SK-N-SH (cell line): Measurements from ENCODE around the gene NEK7. TPM values are rescaled to one million over a fixed set of nuclear protein-coding genes. Genes with fewer than 3 reads are reported as not detected.

Source experiments
- CTCF ChIA-PET: fragments of 300-600, 350-600 bp; formaldehyde crosslinking; extraction: SDS; loops from one replicate; lab custom pipeline; 2021; lab: Yijun Ruan, JAX
- POLR2A ChIA-PET: fragments of 350-600 bp; sonication (Branson Sonifier 250); formaldehyde crosslinking; extraction: SDS; loops from one replicate; lab custom pipeline; 2020; ENCODE audit warnings: antibody characterized with exemption, inconsistent platforms; lab: Yijun Ruan, JAX
- DNase-seq: peaks from one replicate; pipeline ENCODE4 v3.0.0; 2012
- H2AFZ ChIP-seq: fragments of 200-600 bp; sonication (generic); 2 replicates; pipeline ENCODE4 v1.8.1; 2016; ENCODE audit warnings: antibody characterized with exemption, mild to moderate bottlenecking, low read depth
- H3F3A ChIP-seq: fragments of 200-600 bp; sonication (generic); replicated peaks from 2 replicates; pipeline ENCODE3; 2016; ENCODE audit warnings: antibody characterized with exemption, mild to moderate bottlenecking; ENCODE audit not compliant: insufficient read depth
- H3K27ac ChIP-seq, 2 experiments: fragments of 200-500 bp in 1 of 2; fragments of 200-600 bp in 1 of 2; sonication (Bioruptor generic) in 1 of 2; sonication (generic), shearing (Covaris generic) in 1 of 2; 2 replicates each; pipeline versions ENCODE4 v1.5.1 to v1.6.1; 2014 to 2016; ENCODE audit warnings: low read depth in 2 of 2, inconsistent platforms in 1 of 2, low read length in 1 of 2, mild to moderate bottlenecking in 1 of 2, mixed read lengths in 1 of 2
- H3K27me3 ChIP-seq: fragments of 200-600 bp; sonication (generic), shearing (Covaris generic); 2 replicates; pipeline ENCODE4 v1.6.1; 2016; ENCODE audit warnings: mixed run types; ENCODE audit not compliant: insufficient read depth
- H3K36me3 ChIP-seq, 2 experiments: fragments of 200-500 bp in 1 of 2; fragments of 200-600 bp in 1 of 2; sonication (Bioruptor generic) in 1 of 2; sonication (generic) in 1 of 2; replicated peaks in 1 of 2; 2 replicates each; pipeline versions ENCODE3 to v1.5.1; 2014 to 2016; ENCODE audit warnings: low read length in 1 of 2, mild to moderate bottlenecking in 1 of 2; ENCODE audit not compliant: insufficient read depth in 2 of 2, control insufficient read depth in 1 of 2
- H3K4me1 ChIP-seq, 2 experiments: fragments of 200-500 bp in 1 of 2; fragments of 200-600 bp in 1 of 2; sonication (Bioruptor generic) in 1 of 2; sonication (generic), shearing (Covaris generic) in 1 of 2; 2 replicates each; pipeline versions ENCODE4 v1.5.1 to v1.6.1; 2014 to 2016; ENCODE audit warnings: low read depth in 1 of 2, low read length in 1 of 2, mixed run types in 1 of 2; ENCODE audit not compliant: insufficient read depth in 2 of 2, control insufficient read depth in 1 of 2
- H3K4me2 ChIP-seq: fragments of 200-600 bp; sonication (generic), shearing (Covaris generic); 2 replicates; pipeline ENCODE4 v1.6.1; 2017; ENCODE audit warnings: mixed run types
- H3K4me3 ChIP-seq, 2 experiments: fragments of 200-500 bp in 1 of 2; fragments of 200-600 bp in 1 of 2; sonication (Bioruptor generic) in 1 of 2; sonication (generic), shearing (Covaris generic) in 1 of 2; 2 replicates each; pipeline versions ENCODE4 v1.5.1 to v1.8.1; 2014 to 2016; ENCODE audit warnings: low read depth in 2 of 2, inconsistent platforms in 1 of 2, low read length in 1 of 2, mild to moderate bottlenecking in 1 of 2, mixed read lengths in 1 of 2, moderate library complexity in 1 of 2
- H3K79me2 ChIP-seq: fragments of 200-600 bp; sonication (generic); 2 replicates; pipeline ENCODE4 v1.8.1; 2017; ENCODE audit warnings: mild to moderate bottlenecking; ENCODE audit not compliant: insufficient read depth
- H3K9ac ChIP-seq: fragments of 200-600 bp; sonication (generic); 2 replicates; pipeline ENCODE4 v1.6.1; 2017; ENCODE audit warnings: mixed run types
- H3K9me2 ChIP-seq: fragments of 200-600 bp; sonication (generic); 2 replicates; pipeline ENCODE4 v1.6.1; 2017; ENCODE audit warnings: mixed run types
- H3K9me3 ChIP-seq: fragments of 200-600 bp; sonication (generic); 2 replicates; pipeline ENCODE4 v1.6.1; 2017; ENCODE audit warnings: mixed run types, mild to moderate bottlenecking, moderate library complexity
- H4K20me1 ChIP-seq: fragments of 200-600 bp; sonication (generic); 2 replicates; pipeline ENCODE4 v1.6.1; 2017; ENCODE audit warnings: mild to moderate bottlenecking, mixed run types; ENCODE audit not compliant: insufficient read depth
- CTCF ChIP-seq: fragments of 200-600 bp; sonication (generic); IDR thresholded peaks from 2 replicates; pipeline ENCODE4 v1.6.1; 2017; ENCODE audit warnings: antibody characterized with exemption, mild to moderate bottlenecking, moderate library complexity
- EP300 ChIP-seq, 2 experiments: IDR thresholded peaks; 2 replicates each; pipeline versions ENCODE4 v1.4.0 to v1.6.1; 2012; ENCODE audit warnings: borderline replicate concordance in 1 of 2, low read depth in 1 of 2, low read length in 1 of 2
- EZH2phosphoT487 ChIP-seq: fragments of 200-600 bp; sonication (generic); IDR thresholded peaks from 2 replicates; pipeline ENCODE4 v1.6.1; 2017; ENCODE audit warnings: low read depth, mixed run types, mild to moderate bottlenecking, antibody characterized with exemption, moderate library complexity, borderline replicate concordance
- FOSL2 ChIP-seq: IDR thresholded peaks from 2 replicates; pipeline ENCODE4 v1.4.0; 2012; ENCODE audit warnings: low read depth, mild to moderate bottlenecking, moderate library complexity, borderline replicate concordance
- IRF3 ChIP-seq: fragments of 150-350 bp; IDR thresholded peaks from 2 replicates; pipeline ENCODE4 v1.6.1; 2016; ENCODE audit warnings: mild to moderate bottlenecking, low read depth, low read length
- JUND ChIP-seq: IDR thresholded peaks from 2 replicates; pipeline ENCODE4 v1.4.0; 2012
- MAX ChIP-seq: IDR thresholded peaks from 2 replicates; pipeline ENCODE4 v1.4.0; 2012; ENCODE audit warnings: low read depth
- NRF1 ChIP-seq: IDR thresholded peaks from 2 replicates; pipeline ENCODE4 v1.6.1; 2012; ENCODE audit warnings: low read depth, mild to moderate bottlenecking, low read length
- POLR2AphosphoS5 ChIP-seq: IDR thresholded peaks from 2 replicates; pipeline ENCODE4 v1.6.1; 2012; ENCODE audit warnings: low read depth, low read length
- RAD21 ChIP-seq: IDR thresholded peaks from 2 replicates; pipeline ENCODE4 v1.6.1; 2012; ENCODE audit warnings: mild to moderate bottlenecking, low read length
- REST ChIP-seq: IDR thresholded peaks from 2 replicates; pipeline ENCODE4 v1.6.1; 2012; ENCODE audit warnings: mild to moderate bottlenecking, low read depth, low read length, moderate library complexity
- RFX5 ChIP-seq: IDR thresholded peaks from 2 replicates; pipeline ENCODE4 v1.6.1; 2012; ENCODE audit warnings: mild to moderate bottlenecking, improper control_type of control experiment, low read length
- SIN3A ChIP-seq: IDR thresholded peaks from 2 replicates; pipeline ENCODE4 v1.6.1; 2012; ENCODE audit warnings: low read depth, mild to moderate bottlenecking, low read length, moderate library complexity, borderline replicate concordance
- SMC3 ChIP-seq: IDR thresholded peaks from 2 replicates; pipeline ENCODE4 v1.6.1; 2012; ENCODE audit warnings: low read depth, low read length, improper control_type of control experiment
- TAF1 ChIP-seq: IDR thresholded peaks from 2 replicates; pipeline ENCODE4 v1.6.1; 2012; ENCODE audit warnings: low read depth, mild to moderate bottlenecking, low read length, moderate library complexity, borderline replicate concordance
- TCF12 ChIP-seq: IDR thresholded peaks from 2 replicates; pipeline ENCODE4 v1.4.0; 2012
- TEAD4 ChIP-seq: IDR thresholded peaks from 2 replicates; pipeline ENCODE4 v1.4.0; 2012; ENCODE audit warnings: mild to moderate bottlenecking, borderline replicate concordance; ENCODE audit not compliant: insufficient read depth
- USF1 ChIP-seq: IDR thresholded peaks from 2 replicates; pipeline ENCODE4 v1.4.0; 2012; ENCODE audit warnings: low read depth, borderline replicate concordance
- USF2 ChIP-seq: fragments of 150-350 bp; IDR thresholded peaks from 2 replicates; pipeline ENCODE4 v1.6.1; 2017; ENCODE audit warnings: antibody characterized with exemption, low read length, low read depth, borderline replicate concordance
- YY1 ChIP-seq: IDR thresholded peaks from 2 replicates; pipeline ENCODE4 v1.4.0; 2012; ENCODE audit warnings: low read depth, mild to moderate bottlenecking
- ZBTB33 ChIP-seq: IDR thresholded peaks from 2 replicates; pipeline ENCODE4 v1.4.0; 2012; ENCODE audit warnings: low read depth, borderline replicate concordance
- WGBS: methylation state at CpG from one replicate; pipeline ENCODE4 v1.1.6; 2017; ENCODE audit warnings: low lambda C conversion rate; 5-methylcytosine and 5-hydroxymethylcytosine counted together
- polyA plus RNA-seq, 3 experiments: library from polyadenylated mRNA; depleted of rRNA; stranded (reverse); fragments of >200 nt; gene quantifications; 2 replicates each; pipeline ENCODE4 v1.2.3, GENCODE V29; 2012

Gene NEK7
- polyA plus RNA-seq, 1 of the 3 experiments (the other 2 are of a cell fraction): 85.8 TPM

- DNase-seq: no peak
- CTCF ChIA-PET: no interaction called here
- Histone ChIP-seq H3K4me1 (peaks cover 16 to 43% of the 10 kb centered on the region in 2 experiments; a peak in 2 of 4 replicates), H2AFZ (no peak overlapping the region), H4K20me1 (no peaks in the 10 kb centered on the region), H3K27me3 (no peaks in the 10 kb centered on the region), H3K36me3 (peaks cover 25 to 45% of the 10 kb centered on the region in 2 experiments), H3K9me2 (no peaks in the 10 kb centered on the region), H3F3A (peaks cover 74% of the 10 kb centered on the region), H3K27ac (peak overlapping the region; percentile 80 to 93; a peak in 3 of 4 replicates), H3K4me2 (peak overlapping the region; percentile 62), H3K9ac (peak overlapping the region; percentile 73), H3K9me3 (no peaks in the 10 kb centered on the region), H3K79me2 (peaks cover 96% of the 10 kb centered on the region), H3K4me3 (peak overlapping the region in 1 of 2 experiments; percentile 26; a peak in 2 of 4 replicates)
- 56% methylated on average over 3 of the region's 3 CpGs for WGBS
- POLR2A ChIA-PET: no interaction called here
- TF ChIP-seq CTCF (no peak), EZH2phosphoT487 (no peak), RAD21 (no peak), ZBTB33 (no peak), TEAD4 (peak; percentile 56; the same call in 1 of the 2 replicates), JUND (peak; percentile 46), IRF3 (no peak), RFX5 (no peak), SMC3 (no peak), MAX (no peak), TCF12 (peak; percentile 49; the same call in 1 of the 2 replicates), REST (no peak), YY1 (no peak), FOSL2 (0 out of 2 replicates have a peak, but pooled peaks have one; percentile 6), POLR2AphosphoS5 (peak; percentile 11; the same call in 1 of the 2 replicates), EP300 (IDR thresholded peaks at IDR 0.05; ENCODE audit: borderline replicate concordance in 1 of 2, low read depth in 1 of 2, low read length in 1 of 2) (peak in 1 of 2 experiments; percentile 82; a peak in 1 of 4 replicates), USF2 (no peak), TAF1 (no peak), NRF1 (no peak), SIN3A (no peak), USF1 (no peak)
Observed at GRCh38 chr1:198259333-198260074, 102.7 kb downstream of the NEK7 start.
